ENCODE data around the gene KIF5C.
"Not testable (repeated sequence)": the region's sequence is repeated elsewhere in the genome, so short reads cannot be mapped to it uniquely, and the experiment has no call there.

KIF5C gene

GRCh38 chr2:148967578-148967977, 92.6 kb downstream of the KIF5C start:
- no peak for DNase-seq

DNA sequence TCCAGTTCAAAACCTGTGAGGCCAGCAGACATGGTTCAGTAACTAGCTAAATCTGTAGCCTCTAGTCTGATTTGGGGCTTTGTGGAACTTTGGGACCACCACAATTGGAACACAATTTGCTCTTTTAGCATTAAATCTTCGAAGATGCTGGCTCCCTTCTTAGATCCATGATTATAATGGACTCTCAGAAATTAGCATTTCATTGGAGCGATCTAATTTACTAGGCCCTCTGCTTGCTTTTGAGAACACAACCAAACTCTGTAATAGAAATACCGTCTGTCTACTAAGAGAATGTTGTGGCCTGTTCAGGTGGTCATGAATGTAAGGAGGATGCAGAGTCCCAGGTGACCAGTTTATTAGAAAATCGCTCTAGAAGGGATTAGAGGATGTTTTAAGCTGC, 93.3 kb downstream of the KIF5C start:
- no peak for DNase-seq

GRCh38 chr2:148968776-148969319, 93.8 kb downstream of the KIF5C start:
- DNase-seq, result no peak

DNA sequence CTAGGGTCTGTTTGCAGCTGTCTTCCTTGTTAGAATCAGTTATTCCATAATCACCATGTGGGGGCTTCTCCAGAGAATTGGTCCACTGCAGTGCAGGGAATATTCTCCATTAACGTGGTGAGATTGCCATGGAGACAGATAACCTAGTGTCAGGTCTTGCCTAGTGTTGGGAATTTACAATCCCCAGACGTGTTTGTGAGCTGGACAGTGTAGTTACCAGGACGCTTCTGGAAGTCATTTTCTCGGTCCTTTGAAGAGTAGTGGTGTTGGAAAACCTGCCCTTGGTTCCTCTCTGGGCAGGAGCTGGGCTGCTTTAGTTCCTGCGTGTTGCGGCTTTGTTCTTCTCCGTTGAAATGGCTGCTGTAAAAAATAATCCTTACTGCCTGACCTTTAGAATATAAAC, 94.6 kb downstream of the KIF5C start:
- DNase-seq, result no peak

GRCh38 chr2:148970385-148970784, 95.4 kb downstream of the KIF5C start:
- DNase-seq, result no peak

DNA sequence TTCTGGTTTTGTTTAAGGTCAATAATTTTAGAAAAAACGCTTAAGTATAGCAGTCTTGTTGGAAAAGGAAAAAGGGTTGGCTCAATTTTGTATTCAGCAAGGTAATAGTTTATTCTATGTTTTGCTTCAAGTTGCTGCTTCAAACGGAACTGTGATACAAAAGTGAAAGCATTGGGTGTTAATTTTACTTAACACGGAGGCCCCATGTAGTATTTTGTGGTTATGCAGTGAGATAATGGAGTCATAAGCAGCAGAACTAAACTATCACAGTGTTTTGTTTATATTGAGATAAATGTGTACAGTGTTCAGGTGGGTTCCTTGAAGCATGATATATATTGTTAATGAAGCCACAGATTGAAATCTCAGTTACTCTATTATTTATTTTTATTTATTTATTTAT, 96.5 kb downstream of the KIF5C start:
- peak; percentile 6 for DNase-seq

DNA sequence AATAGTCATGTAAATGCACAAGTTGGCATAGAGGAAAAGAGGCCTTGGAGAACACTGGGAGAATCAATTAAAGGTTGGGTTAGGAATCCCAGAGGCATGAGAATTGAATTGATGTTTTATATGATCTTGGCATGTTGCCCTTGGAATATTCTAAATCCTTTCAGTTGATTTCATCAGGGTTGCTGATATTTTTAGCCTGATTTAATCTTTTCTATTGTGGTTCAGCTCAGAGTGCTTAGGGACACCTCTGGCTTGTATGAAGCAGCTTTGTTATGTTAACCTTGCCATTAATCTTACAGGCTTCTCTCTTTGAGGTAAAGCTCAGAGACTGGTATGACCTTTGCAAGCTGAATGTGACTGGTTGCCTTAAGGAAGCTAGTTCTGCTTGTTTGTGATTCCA, 99.1 kb downstream of the KIF5C start:
- DNase-seq, result no peak

GRCh38 chr2:148978026-148978685, 103.1 kb downstream of the KIF5C start:
- no peak for DNase-seq

- no peak for DNase-seq
These were observed 103.7 kb downstream of the KIF5C start for GRCh38 chr2:148978706-148979105.

- DNase-seq, result no peak
These were observed 104.3 kb downstream of the KIF5C start for GRCh38 chr2:148979164-148979918.

DNA sequence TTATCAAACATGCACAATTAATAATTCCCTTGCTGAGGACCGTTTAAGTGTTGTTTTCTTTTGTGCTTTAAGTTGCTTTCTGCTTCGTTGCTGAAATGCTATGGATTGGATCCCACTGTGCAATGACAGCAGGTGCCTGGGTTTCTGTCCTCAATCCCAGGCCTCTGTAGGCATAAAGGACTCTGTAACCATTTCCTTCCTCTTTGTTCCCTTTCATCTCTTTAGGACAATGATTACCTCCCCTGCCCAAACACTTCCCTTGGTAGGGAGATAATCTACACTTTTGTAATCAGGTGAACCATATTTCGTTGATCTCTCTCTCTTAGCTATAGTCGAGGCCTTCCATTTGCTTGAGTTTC, 104.9 kb downstream of the KIF5C start:
- no peak for DNase-seq

DNA sequence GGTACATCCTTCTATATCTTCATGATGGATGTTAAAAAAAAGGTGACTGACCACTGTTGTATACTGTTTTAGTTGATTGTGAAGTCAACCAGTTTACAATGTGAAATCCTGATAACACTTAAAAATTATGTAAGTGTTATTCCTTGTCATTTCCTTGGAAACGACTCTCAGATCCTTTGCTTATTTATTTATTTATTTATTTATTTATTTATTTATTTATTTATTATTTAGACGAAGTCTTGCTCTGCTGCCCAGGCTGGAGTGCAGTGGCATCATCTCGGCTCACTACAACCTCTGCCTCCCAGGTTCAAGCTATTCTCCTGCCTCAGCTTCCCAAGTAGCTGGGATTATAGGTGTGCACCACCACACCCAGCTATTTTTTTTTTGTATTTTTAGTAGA, 105.5 kb downstream of the KIF5C start:
- DNase-seq, result not testable (repeated sequence)

DNA sequence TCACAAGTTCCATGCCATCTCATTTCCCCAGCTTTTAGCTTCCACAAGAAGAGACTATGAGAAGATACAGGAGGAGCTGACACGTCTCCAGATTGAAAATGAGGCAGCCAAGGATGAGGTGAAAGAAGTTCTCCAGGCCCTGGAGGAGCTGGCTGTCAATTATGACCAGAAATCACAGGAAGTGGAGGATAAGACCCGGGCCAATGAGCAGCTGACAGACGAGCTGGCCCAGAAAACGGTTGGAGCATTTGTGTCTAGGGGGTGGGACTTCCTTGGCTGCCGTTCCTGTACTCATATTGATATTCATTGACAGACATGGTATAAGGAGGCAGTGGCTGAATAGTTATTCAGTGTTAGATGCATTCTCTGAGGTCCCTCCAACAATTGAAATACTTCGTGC, 106.3 kb downstream of the KIF5C start:
- no peak for DNase-seq

DNA sequence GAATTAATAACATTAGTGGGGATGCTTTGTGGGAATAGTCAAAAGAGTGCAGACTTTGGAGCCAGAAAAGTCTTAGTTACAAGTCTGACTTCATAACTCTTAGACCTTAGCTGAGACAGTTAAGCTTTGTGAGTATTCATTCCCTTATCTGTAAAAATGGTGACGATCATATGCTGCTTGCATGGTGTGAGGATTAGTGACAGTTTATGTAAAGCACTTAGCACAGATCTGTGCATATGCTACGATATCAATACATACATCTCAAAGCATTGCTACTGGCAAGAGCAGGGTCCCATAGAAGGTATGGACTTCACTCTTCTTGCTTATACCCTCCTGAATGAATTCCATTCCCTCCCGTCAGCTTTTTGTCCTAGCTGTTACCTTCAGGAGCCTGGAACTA, 106.8 kb downstream of the KIF5C start:
- DNase-seq, result no peak

GRCh38 chr2:148982282-148982681, 107.3 kb downstream of the KIF5C start:
- no peak for DNase-seq

GRCh38 chr2:148983896-148984295, 108.9 kb downstream of the KIF5C start:
- DNase-seq, result no peak

- DNase-seq, result no peak
These were observed 109.4 kb downstream of the KIF5C start for GRCh38 chr2:148984449-148984848.

DNA sequence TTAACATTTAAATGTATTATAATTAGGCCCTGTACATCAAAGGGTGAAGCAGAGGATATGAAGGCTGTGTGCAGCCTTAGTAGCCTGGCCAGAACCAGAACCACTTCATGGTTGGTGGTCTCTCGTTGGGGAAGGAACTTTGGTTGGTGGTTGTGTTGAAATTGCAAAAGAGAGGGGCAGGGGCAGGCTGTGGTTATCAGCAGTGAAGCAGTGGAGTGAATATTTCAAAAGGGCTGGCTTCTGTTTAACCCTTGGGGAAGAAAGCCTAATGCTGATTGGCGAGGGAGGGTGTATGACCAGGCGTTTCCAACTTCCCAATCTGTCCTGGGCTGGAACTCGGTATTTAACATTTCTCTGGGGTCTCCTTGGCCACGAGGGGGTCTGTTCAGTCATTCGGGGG, 112.3 kb downstream of the KIF5C start:
- no peak for DNase-seq

DNA sequence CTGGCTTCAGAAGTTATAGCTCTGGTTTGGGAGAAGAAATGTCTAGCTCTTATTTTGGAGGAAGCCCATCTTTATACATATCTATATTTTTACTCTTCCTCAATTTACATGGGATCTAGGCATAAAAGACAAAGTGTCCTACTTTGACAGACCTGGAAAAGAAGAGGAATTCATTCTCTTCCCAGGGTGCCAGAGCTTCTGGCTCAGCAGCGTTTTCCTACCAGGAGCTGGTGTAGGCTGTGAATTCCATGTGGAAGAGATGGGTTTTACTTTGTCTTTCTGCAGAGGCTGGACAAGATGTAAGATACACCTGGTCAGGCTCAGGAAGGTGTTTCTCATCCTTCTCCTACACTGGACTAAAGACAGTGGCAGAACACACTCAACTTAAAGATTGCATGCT, 113.3 kb downstream of the KIF5C start:
- DNase-seq, result no peak

GRCh38 chr2:148989882-148990493, 115.0 kb downstream of the KIF5C start:
- peak; percentile 69 for DNase-seq

- DNase-seq, result no peak
These were observed 115.9 kb downstream of the KIF5C start for GRCh38 chr2:148990968-148991367.

DNA sequence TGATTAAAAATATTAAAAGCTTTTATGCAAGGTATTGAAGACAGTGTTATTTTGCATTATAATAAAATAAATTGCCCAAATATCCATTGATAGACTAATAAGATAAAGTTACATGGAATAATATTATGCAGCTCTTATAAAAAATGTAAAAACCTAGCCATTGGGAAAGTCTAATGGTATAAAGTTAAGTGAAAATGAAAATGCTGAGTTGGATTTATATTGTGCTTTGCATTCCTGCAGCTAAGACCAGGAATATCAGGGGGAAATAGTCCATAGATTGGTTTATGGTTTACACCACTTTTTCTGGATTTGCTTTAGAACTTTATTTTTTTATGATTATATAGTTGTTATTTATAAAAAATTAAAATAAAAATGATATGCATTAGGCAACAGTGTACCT, 117.4 kb downstream of the KIF5C start:
- DNase-seq, result no peak

DNA sequence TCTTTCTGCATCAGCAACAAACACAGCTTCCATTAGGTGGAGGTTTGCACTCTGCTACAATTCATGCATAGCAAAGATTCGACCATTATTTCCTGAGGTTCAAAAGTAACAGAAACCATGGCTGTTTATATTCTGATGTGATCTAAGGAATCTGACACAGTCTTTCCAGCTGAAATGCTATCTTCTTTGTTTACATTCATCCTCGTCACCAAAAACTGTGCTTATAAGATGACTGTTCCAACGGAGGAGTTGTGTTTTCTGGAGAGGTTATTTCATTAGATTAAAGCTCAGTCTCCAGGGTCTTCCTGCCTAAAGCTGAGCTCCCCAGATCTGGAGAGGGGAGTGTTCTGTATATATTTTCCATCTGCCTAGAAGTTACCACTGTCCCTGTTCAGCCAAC, 118.3 kb downstream of the KIF5C start:
- DNase-seq, result no peak

- no peak for DNase-seq
These were observed 119.3 kb downstream of the KIF5C start for GRCh38 chr2:148994341-148994740.
